Testis (tissue), 3 donors: ENCODE measurements around the gene SMIM44. TPM values are rescaled to one million over a fixed set of nuclear protein-coding genes. Genes with fewer than 3 reads are reported as not detected.

Experiments
- DNase-seq: peaks from one replicate; pipeline ENCODE4 v3.0.0-alpha.2; 2019
- H3K27ac ChIP-seq, 2 donors: fragments of 200-600 bp; sonication (generic); one replicate each; pipeline ENCODE4 v1.5.1; 2019
- H3K27me3 ChIP-seq: fragments of 200-600 bp; sonication (generic); one replicate; pipeline ENCODE4 v1.5.1; 2019
- H3K36me3 ChIP-seq: fragments of 200-600 bp; sonication (generic); one replicate; pipeline ENCODE4 v1.5.1; 2017; ENCODE audit warnings: low read depth; ENCODE audit errors: missing control alignments
- H3K4me1 ChIP-seq: fragments of 200-600 bp; sonication (generic); one replicate; pipeline ENCODE4 v1.5.1; 2019
- H3K4me3 ChIP-seq, 2 donors: fragments of 200-600 bp; sonication (generic); one replicate each; pipeline ENCODE4 v1.5.1; 2017 to 2019
- H3K9me3 ChIP-seq: fragments of 200-600 bp; sonication (generic); one replicate; pipeline ENCODE4 v1.5.1; 2017
- CTCF ChIP-seq, 3 experiments: fragments of 450-650 bp in 2 of 3; fragments of 200-600 bp in 1 of 3; sonication (generic) in 1 of 3; IDR thresholded peaks; one replicate each; pipeline ENCODE4 v1.5.1; 2016 to 2019; ENCODE audit warnings: antibody characterized with exemption in 3 of 3, mild to moderate bottlenecking in 2 of 3, moderate library complexity in 1 of 3
- POLR2A ChIP-seq: fragments of 450-650 bp; IDR thresholded peaks from one replicate; pipeline ENCODE4 v1.6.1; 2017; ENCODE audit warnings: antibody characterized with exemption, mild to moderate bottlenecking, moderate library complexity
- WGBS, 2 donors: methylation state at CpG; one replicate each; pipeline ENCODE4 v1.1.5; 2018; 5-methylcytosine and 5-hydroxymethylcytosine counted together
- intact Hi-C: fragments of 100-400 bp; cut with DNase I; formaldehyde crosslinking; loops from one replicate; pipeline ENCODE4 v1.15.1; 2023; ENCODE audit warnings: low total_unique reads
- polyA plus RNA-seq: library from polyadenylated mRNA; stranded (reverse); fragments of 350-450 nt; fragmentation: Illumina TruSeq; extraction: RNeasy Lipid Tissue Mini Kit (QIAGEN cat#74804); gene quantifications from one replicate; pipeline ENCODE4 v1.2.3, GENCODE V29; 2014; ENCODE audit warnings: low read depth, low replicate concordance; ENCODE audit not compliant: insufficient read depth
- total RNA-seq, 2 donors: library from RNA; depleted of rRNA; stranded (reverse); fragments of >200 nt; gene quantifications; one replicate each; pipeline ENCODE4 v1.2.3, GENCODE V29; 2016

The SMIM44 gene
- total and polyA plus RNA-seq, 3 donors from 2014 or later, result not detected

GRCh38 chr19:3521104-3521445 is 37.8 kb upstream of the SMIM44 start:
- 77 to 88% methylated on average over 5 to 7 of the region's 7 CpGs for WGBS, 2 donors
- intact Hi-C loops, result no loop called here
- no peak overlapping the region for H3K27ac ChIP-seq

GRCh38 chr19:3520166-3521103 is 37.2 kb upstream of the SMIM44 start:
- no peaks in the 10 kb centered on the region for H3K9me3 ChIP-seq
- no peak for DNase-seq
- TF ChIP-seq CTCF (IDR thresholded peaks at IDR 0.05) (no peak), POLR2A (no peak)
- no peaks in the 10 kb centered on the region for H3K36me3 ChIP-seq
- no peak overlapping the region for H3K4me3 ChIP-seq
- 88 to 90% methylated on average over 10 to 32 of the region's 37 CpGs for WGBS, 2 donors
- no peak overlapping the region for H3K27ac ChIP-seq
- no peaks in the 10 kb centered on the region for H3K27me3 ChIP-seq
- intact Hi-C loops, result no loop called here
- peaks cover 13% of the 10 kb centered on the region for H3K4me1 ChIP-seq

More at GRCh38 chr19:3521104-3521445, 37.8 kb upstream of the SMIM44 start:
- no peaks in the 10 kb centered on the region for H3K9me3 ChIP-seq
- DNase-seq, result no peak
- no peaks in the 10 kb centered on the region for H3K36me3 ChIP-seq
- TF ChIP-seq CTCF (IDR thresholded peaks at IDR 0.05), result no peak
- H3K4me1 ChIP-seq, result peaks cover 7% of the 10 kb centered on the region
- no peaks in the 10 kb centered on the region for H3K27me3 ChIP-seq
- no peak overlapping the region for H3K4me3 ChIP-seq

DNA sequence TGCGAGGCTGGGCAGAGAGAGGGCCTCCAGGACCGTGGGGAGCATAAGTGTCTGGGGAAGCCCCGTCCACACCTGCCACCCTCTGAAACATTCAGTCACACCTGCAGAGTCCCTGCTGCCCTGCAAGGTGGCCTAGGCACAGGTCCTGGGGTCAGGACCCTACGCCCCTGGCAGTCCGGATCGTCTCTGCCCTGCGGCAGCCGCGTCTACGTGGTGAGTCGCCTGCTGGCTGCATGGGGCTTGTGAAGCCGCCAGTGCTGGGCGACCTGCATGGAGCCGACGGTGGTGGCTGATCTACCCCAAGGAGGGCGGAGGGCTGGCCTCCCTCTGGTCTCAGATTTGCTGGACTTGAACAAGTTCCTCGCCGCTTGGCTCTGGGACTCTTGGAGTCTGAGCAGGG is 35.9 kb upstream of the SMIM44 start:
- Histone ChIP-seq H3K4me3 (no peak overlapping the region), H3K36me3 (no peaks in the 10 kb centered on the region), H3K27me3 (no peaks in the 10 kb centered on the region), H3K27ac (no peak overlapping the region), H3K4me1 (peaks cover 23% of the 10 kb centered on the region), H3K9me3 (no peaks in the 10 kb centered on the region)
- intact Hi-C loops, result no loop called here
- DNase-seq, result no peak
- WGBS, 2 donors, result 88% methylated on average over 10 to 16 of the region's 18 CpGs
- TF ChIP-seq CTCF (IDR thresholded peaks at IDR 0.05) (no peak), POLR2A (no peak)

DNA sequence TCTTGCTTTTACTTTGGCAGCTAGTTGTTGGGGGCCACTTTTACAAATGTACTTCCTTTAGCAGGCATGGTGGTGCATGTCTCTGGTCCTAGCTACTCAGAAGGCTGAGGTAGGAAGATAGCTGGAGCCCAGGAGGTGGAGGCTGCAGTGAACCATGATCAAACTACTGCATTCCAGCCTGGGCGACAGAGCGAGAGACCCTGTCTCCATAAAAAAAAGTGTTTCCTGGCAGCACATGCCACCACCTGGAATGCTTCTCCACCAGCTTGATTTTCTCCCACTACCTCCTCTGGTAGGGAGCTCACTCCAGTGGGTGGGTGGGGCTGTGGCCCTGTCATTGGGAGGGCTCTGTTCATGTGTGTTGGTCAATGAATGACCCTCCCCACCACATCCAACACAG is 35.4 kb upstream of the SMIM44 start:
- intact Hi-C loops, result no loop called here
- WGBS, 2 donors, result 86 to 94% methylated on average over 2 of the region's 2 CpGs
- no peak for DNase-seq
- Histone ChIP-seq H3K27me3 (no peaks in the 10 kb centered on the region), H3K36me3 (no peaks in the 10 kb centered on the region), H3K27ac (no peak overlapping the region), H3K4me3 (no peak overlapping the region), H3K4me1 (peaks cover 27% of the 10 kb centered on the region), H3K9me3 (no peaks in the 10 kb centered on the region)
- TF ChIP-seq POLR2A, result no peak

DNA sequence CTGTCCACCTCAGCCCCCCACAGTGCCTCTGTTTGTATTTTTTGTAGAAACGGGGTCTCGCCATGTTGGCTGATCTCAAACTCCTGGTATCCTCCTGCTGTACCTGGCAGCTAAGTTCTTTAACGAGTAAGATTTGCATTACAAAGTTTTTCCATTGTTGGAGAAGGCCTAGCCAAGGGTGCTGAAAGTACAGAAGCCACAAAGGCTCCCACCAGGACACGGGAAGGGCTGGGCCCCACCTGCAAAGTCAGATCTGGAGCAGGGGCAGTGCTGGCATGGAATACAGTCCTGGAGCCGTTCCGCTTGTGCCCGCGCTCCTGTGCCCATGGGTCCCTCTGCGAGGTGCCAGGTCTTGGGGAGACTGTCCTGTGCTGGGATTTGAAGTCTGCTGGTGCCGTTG is 35.0 kb upstream of the SMIM44 start:
- Histone ChIP-seq H3K36me3 (no peaks in the 10 kb centered on the region), H3K9me3 (no peaks in the 10 kb centered on the region), H3K27ac (no peak overlapping the region), H3K4me1 (peaks cover 31% of the 10 kb centered on the region), H3K27me3 (no peaks in the 10 kb centered on the region), H3K4me3 (no peak overlapping the region)
- DNase-seq, result no peak
- 86 to 88% methylated on average over 10 of the region's 10 CpGs for WGBS, 2 donors
- TF ChIP-seq POLR2A (no peak), CTCF (IDR thresholded peaks at IDR 0.05) (no peak)
- intact Hi-C loops, result no loop called here
